Endothelial cell of umbilical vein (primary cell): ENCODE results near the gene ATXN1L. TPM values are rescaled to one million over a fixed set of nuclear protein-coding genes. Genes with fewer than 3 reads are reported as not detected.

Source experiments
- BruUV-seq: library from RNA; stranded (reverse); fragments of 400-500 nt; replicated peaks from 2 replicates; lab custom pipeline; 2021; lab: Mats Ljungman, UMichigan
- CTCF ChIA-PET: fragments of 300-600, 350-600 bp; sonication (Branson Sonifier 250); formaldehyde crosslinking; loops from one replicate; lab custom pipeline; 2021; ENCODE audit warnings: antibody characterized with exemption, inconsistent platforms; lab: Charles Lee
- POLR2A ChIA-PET: fragments of 300-600, 350-600 bp; sonication (Branson Sonifier 250); formaldehyde crosslinking; loops from one replicate; lab custom pipeline; 2021; ENCODE audit warnings: antibody characterized with exemption, inconsistent platforms; lab: Charles Lee
- DNase-seq: peaks from one replicate; pipeline ENCODE4 v3.0.0-alpha.2; 2011; ENCODE audit warnings: low read depth, low spot score
- FAIRE-seq: peaks from 2 replicates; lab custom pipeline; 2011; peaks lifted over from hg19 to GRCh38; lab: Jason Lieb, UNC
- H2AFZ ChIP-seq: 2 replicates; pipeline ENCODE4 v1.6.0; 2012; ENCODE audit warnings: low read depth, low read length, control low read depth, inconsistent platforms
- H3K27ac ChIP-seq: 2 replicates; pipeline ENCODE4 v1.5.1; 2011; ENCODE audit warnings: low read depth, mild to moderate bottlenecking, control low read depth, low read length, moderate library complexity; ENCODE audit not compliant: insufficient read depth
- H3K27me3 ChIP-seq, 2 experiments: 2 replicates each; pipeline versions ENCODE4 v1.6.0 to v1.6.1; 2011; ENCODE audit warnings: low read length in 2 of 2, mixed read lengths in 1 of 2; ENCODE audit not compliant: control insufficient read depth in 2 of 2, insufficient read depth in 2 of 2
- H3K36me3 ChIP-seq, 2 experiments: 2 replicates in 1 of 2; 3 replicates in 1 of 2; pipeline ENCODE4 v1.5.1; 2011; ENCODE audit warnings: low read length in 2 of 2, mild to moderate bottlenecking in 1 of 2, moderate library complexity in 1 of 2; ENCODE audit not compliant: control insufficient read depth in 2 of 2, insufficient read depth in 2 of 2; ENCODE audit errors: extremely low read depth in 1 of 2
- H3K4me1 ChIP-seq: 3 replicates; pipeline ENCODE4 v1.5.1; 2011; ENCODE audit warnings: mild to moderate bottlenecking, low read length; ENCODE audit not compliant: control insufficient read depth, insufficient read depth; ENCODE audit errors: extremely low read depth
- H3K4me2 ChIP-seq: 2 replicates; pipeline ENCODE4 v1.6.1; 2011; ENCODE audit warnings: low read length, control low read depth, mixed read lengths; ENCODE audit not compliant: insufficient read depth
- H3K4me3 ChIP-seq, 3 experiments: fragments of 200-600 bp in 1 of 3; sonication (generic), shearing (Covaris generic) in 1 of 3; replicated peaks in 1 of 3; 2 replicates each; pipeline ENCODE4 v1.5.1; 2011 to 2016; ENCODE audit warnings: control low read depth in 3 of 3, low read length in 3 of 3, mild to moderate bottlenecking in 2 of 3, inconsistent platforms in 1 of 3, low read depth in 1 of 3, moderate library complexity in 1 of 3; ENCODE audit not compliant: insufficient read depth in 1 of 3
- H3K79me2 ChIP-seq: 2 replicates; pipeline ENCODE4 v1.6.0; 2012; ENCODE audit warnings: low read length, inconsistent platforms; ENCODE audit not compliant: control insufficient read depth, insufficient read depth
- H3K9ac ChIP-seq: replicated peaks from 2 replicates; pipeline ENCODE3; 2011; ENCODE audit warnings: low read length, control low read depth; ENCODE audit not compliant: insufficient read depth; ENCODE audit errors: extremely low read depth
- H3K9me1 ChIP-seq: replicated peaks from 3 replicates; pipeline ENCODE4 v1.6.0; 2011; ENCODE audit warnings: mild to moderate bottlenecking, low read length; ENCODE audit not compliant: control insufficient read depth, insufficient read depth; ENCODE audit errors: extremely low read depth
- H3K9me3 ChIP-seq: replicated peaks from 2 replicates; pipeline ENCODE4 v1.5.1; 2012; ENCODE audit warnings: low read length, inconsistent platforms; ENCODE audit not compliant: control insufficient read depth, insufficient read depth
- H4K20me1 ChIP-seq: replicated peaks from 2 replicates; pipeline ENCODE3; 2011; ENCODE audit warnings: mild to moderate bottlenecking, low read length; ENCODE audit not compliant: control insufficient read depth, insufficient read depth; ENCODE audit errors: extremely low read depth
- EZH2 ChIP-seq: IDR thresholded peaks from 2 replicates; pipeline ENCODE4 v1.6.1; 2012; ENCODE audit warnings: borderline replicate concordance, low read depth, mild to moderate bottlenecking, moderate library complexity, low read length, inconsistent platforms; ENCODE audit not compliant: severe bottlenecking
- FOS ChIP-seq: IDR thresholded peaks from 2 replicates; pipeline ENCODE4 v1.6.1; 2011; ENCODE audit warnings: mild to moderate bottlenecking, low read length, moderate library complexity, borderline replicate concordance; ENCODE audit not compliant: insufficient read depth
- GATA2 ChIP-seq: IDR thresholded peaks from 2 replicates; pipeline ENCODE4 v1.7.0; 2011; ENCODE audit warnings: low read depth, mild to moderate bottlenecking, moderate library complexity, mixed read lengths, low read length; ENCODE audit not compliant: insufficient read length, insufficient read depth
- JUN ChIP-seq: IDR thresholded peaks from 2 replicates; pipeline ENCODE4 v1.6.1; 2011; ENCODE audit warnings: borderline replicate concordance, low read depth; ENCODE audit not compliant: insufficient read length, insufficient read depth
- MYC ChIP-seq: IDR thresholded peaks from one replicate; pipeline ENCODE4 v1.6.1; 2011; ENCODE audit warnings: mild to moderate bottlenecking, low read depth, low read length
- POLR2A ChIP-seq: IDR thresholded peaks from 2 replicates; pipeline ENCODE4 v1.6.1; 2012; ENCODE audit warnings: low read depth, mild to moderate bottlenecking, control low read depth, low read length
- POLR2AphosphoS5 ChIP-seq: IDR thresholded peaks from 2 replicates; pipeline ENCODE4 v1.6.1; 2012; ENCODE audit warnings: low read depth, mild to moderate bottlenecking, control low read depth, low read length, moderate library complexity; ENCODE audit not compliant: insufficient read depth
- dilution Hi-C: fragments of 300-500 bp; cut with MboI; formaldehyde crosslinking; loops from one replicate; pipeline ENCODE4 v1.15.0; 2019; ENCODE audit warnings: low sequenced_read_pairs; ENCODE audit not compliant: extremely low pct_ligation_motif_present
- intact Hi-C: fragments of 100-400 bp; cut with micrococcal nuclease; formaldehyde crosslinking; loops from one replicate; pipeline ENCODE4 v1.10.0; 2022
- polyA plus RNA-seq, 4 experiments: library from polyadenylated mRNA; depleted of rRNA in 3 of 4; stranded (reverse) in 3 of 4; unstranded in 1 of 4; fragments of >200 nt; gene quantifications; 2 replicates each; pipeline versions ENCODE4 v1.2.1 to v1.2.3, GENCODE V29; 2011 to 2012; ENCODE audit warnings: missing spikeins in 1 of 4
- total RNA-seq: library from RNA; stranded (reverse); gene quantifications from 2 replicates; pipeline ENCODE4 v1.2.3, GENCODE V29; 2021
- TF ChIP-seq, protein P1 (sequence below): IDR thresholded peaks from 2 replicates; pipeline ENCODE4 v1.6.1; 2011; ENCODE audit not compliant: insufficient read depth, insufficient read length
- TF ChIP-seq, protein P2 (sequence below), 2 donors: IDR thresholded peaks; 1 replicate in 1 of 2; 2 replicates in 1 of 2; pipeline ENCODE4 v1.5.1; 2011; ENCODE audit warnings: low read length in 2 of 2, mild to moderate bottlenecking in 2 of 2, moderate library complexity in 2 of 2, control low read depth in 1 of 2, inconsistent platforms in 1 of 2, low read depth in 1 of 2; ENCODE audit not compliant: insufficient read depth in 1 of 2; ENCODE audit errors: extremely low read depth in 1 of 2

ATXN1L gene
- total and polyA plus RNA-seq, 2 donors (not counting 3 experiments of a cell fraction or from before 2014, with no cell fraction given), result 15.6 to 23.9 TPM

DNA sequence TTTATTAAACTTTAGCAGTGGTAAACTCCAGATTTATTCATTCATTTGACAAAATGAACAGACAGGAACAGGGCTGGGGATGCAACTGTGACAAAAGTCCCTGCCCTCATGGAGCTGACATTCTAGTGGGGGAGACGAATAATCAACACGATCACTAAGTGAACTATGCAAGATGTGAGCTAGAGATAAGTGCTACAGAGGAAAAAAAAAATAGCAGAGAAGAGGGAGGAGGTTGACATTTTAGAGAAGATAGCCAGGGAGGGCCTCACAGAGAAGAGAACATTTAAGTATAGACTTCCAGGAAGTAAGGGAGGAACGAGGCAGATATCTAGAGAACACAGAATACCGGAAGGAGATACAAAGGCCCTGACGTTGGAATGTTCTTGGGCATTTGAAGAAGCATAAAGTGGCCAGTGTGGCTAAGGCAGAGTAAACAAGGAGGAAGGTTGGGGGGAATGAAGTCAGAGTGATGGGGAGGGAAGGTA lies 19.2 kb upstream of the ATXN1L start:
- H3K9me3 ChIP-seq, result no peaks in the 10 kb centered on the region
- DNase-seq, result no peak
- POLR2A ChIA-PET, result interaction anchor here (0.6 kb wide), 1 partner anchor 14 kb away, joined by 3 read pairs; no protein-coding TSS in a partner anchor
- no peak overlapping the region for H3K27ac ChIP-seq
- no peaks in the 10 kb centered on the region for H4K20me1 ChIP-seq
- no peaks in the 10 kb centered on the region for H3K36me3 ChIP-seq
- H3K9me1 ChIP-seq, result no peaks in the 10 kb centered on the region
- no TSS peak for BruUV-seq
- H3K4me2 ChIP-seq, result no peak overlapping the region
- H3K9ac ChIP-seq, result no peak overlapping the region
- CTCF ChIA-PET, result no interaction called here
- H2AFZ ChIP-seq, result no peak overlapping the region
- no peak overlapping the region for H3K4me3 ChIP-seq
- TF ChIP-seq, protein P1, sequence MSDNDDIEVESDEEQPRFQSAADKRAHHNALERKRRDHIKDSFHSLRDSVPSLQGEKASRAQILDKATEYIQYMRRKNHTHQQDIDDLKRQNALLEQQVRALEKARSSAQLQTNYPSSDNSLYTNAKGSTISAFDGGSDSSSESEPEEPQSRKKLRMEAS, result no peak
- TF ChIP-seq JUN (no peak), MYC (no peak), FOS (no peak), EZH2 (no peak), POLR2A (no peak), GATA2 (no peak), POLR2AphosphoS5 (no peak)
- TF ChIP-seq, protein P2, sequence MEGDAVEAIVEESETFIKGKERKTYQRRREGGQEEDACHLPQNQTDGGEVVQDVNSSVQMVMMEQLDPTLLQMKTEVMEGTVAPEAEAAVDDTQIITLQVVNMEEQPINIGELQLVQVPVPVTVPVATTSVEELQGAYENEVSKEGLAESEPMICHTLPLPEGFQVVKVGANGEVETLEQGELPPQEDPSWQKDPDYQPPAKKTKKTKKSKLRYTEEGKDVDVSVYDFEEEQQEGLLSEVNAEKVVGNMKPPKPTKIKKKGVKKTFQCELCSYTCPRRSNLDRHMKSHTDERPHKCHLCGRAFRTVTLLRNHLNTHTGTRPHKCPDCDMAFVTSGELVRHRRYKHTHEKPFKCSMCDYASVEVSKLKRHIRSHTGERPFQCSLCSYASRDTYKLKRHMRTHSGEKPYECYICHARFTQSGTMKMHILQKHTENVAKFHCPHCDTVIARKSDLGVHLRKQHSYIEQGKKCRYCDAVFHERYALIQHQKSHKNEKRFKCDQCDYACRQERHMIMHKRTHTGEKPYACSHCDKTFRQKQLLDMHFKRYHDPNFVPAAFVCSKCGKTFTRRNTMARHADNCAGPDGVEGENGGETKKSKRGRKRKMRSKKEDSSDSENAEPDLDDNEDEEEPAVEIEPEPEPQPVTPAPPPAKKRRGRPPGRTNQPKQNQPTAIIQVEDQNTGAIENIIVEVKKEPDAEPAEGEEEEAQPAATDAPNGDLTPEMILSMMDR (IDR thresholded peaks at IDR 0.05; ENCODE audit: extremely low read depth in 1 of 2, insufficient read depth in 1 of 2, low read depth in 1 of 2, low read length in 2 of 2), result no peak
- intact Hi-C loops, result no loop called here
- H3K27me3 ChIP-seq, result no peaks in the 10 kb centered on the region
- no peaks in the 10 kb centered on the region for H3K4me1 ChIP-seq
- H3K79me2 ChIP-seq, result no peaks in the 10 kb centered on the region
- no peak for FAIRE-seq
- dilution Hi-C loops, result no loop called here
